ENCODE results near the gene DIAPH2. TPM values are rescaled to one million over a fixed set of nuclear protein-coding genes. Genes with fewer than 3 reads are reported as not detected.

Gene DIAPH2
- total and polyA plus RNA-seq, 4 donors = 7.2 to 57.6 (median 15.5) TPM

DNA sequence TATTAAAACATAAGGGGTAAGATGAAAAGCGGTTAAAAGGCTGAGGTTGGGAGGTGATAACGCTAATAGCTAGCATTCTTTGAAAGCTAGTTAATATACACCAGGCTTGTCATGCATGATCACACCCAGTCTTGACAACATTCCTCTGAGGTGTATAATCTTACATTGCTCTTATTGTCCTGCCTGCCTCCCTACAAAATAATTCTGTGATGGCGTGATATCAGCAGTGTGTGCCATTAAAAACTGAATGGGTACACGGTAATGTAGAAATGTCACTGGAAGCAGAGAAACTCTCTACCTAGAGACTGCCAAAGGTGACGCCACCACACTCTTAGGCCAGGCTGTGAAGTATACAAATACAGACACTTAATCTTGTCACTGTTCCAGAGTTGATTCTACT is 68.1 kb downstream of the DIAPH2 start:
- H3K27me3 ChIP-seq (ENCODE audit: control insufficient read depth in 3 of 3, insufficient read depth in 3 of 3, low read length in 2 of 3) = peaks cover 0 to 15% (median 5%) of the 10 kb centered on the region in 3 donors
- 76 to 99% methylated on average over 5 of the region's 5 CpGs for WGBS, 2 donors
- H3K9ac ChIP-seq (ENCODE audit: insufficient read depth in 1 of 2, low read length in 2 of 2) = no peak overlapping the region
- ATAC-seq (ENCODE audit: insufficient read depth, low FRiP score) = no peak
- no peak overlapping the region for H3K4me3 ChIP-seq
- H3K36me3 ChIP-seq (ENCODE audit: control insufficient read depth in 4 of 4, insufficient read depth in 4 of 4, low read length in 4 of 4) = peaks cover 0 to 3% (median 0%) of the 10 kb centered on the region in 4 donors
- H3K27ac ChIP-seq (ENCODE audit: low read depth in 1 of 2, low read length in 1 of 2) = no peak overlapping the region
- no peaks in the 10 kb centered on the region for H3K4me1 ChIP-seq (ENCODE audit: control insufficient read depth in 5 of 5, insufficient read depth in 5 of 5, low read length in 5 of 5)
- no peak for DNase-seq
- TF ChIP-seq, protein P1, sequence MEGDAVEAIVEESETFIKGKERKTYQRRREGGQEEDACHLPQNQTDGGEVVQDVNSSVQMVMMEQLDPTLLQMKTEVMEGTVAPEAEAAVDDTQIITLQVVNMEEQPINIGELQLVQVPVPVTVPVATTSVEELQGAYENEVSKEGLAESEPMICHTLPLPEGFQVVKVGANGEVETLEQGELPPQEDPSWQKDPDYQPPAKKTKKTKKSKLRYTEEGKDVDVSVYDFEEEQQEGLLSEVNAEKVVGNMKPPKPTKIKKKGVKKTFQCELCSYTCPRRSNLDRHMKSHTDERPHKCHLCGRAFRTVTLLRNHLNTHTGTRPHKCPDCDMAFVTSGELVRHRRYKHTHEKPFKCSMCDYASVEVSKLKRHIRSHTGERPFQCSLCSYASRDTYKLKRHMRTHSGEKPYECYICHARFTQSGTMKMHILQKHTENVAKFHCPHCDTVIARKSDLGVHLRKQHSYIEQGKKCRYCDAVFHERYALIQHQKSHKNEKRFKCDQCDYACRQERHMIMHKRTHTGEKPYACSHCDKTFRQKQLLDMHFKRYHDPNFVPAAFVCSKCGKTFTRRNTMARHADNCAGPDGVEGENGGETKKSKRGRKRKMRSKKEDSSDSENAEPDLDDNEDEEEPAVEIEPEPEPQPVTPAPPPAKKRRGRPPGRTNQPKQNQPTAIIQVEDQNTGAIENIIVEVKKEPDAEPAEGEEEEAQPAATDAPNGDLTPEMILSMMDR (IDR thresholded peaks at IDR 0.05; ENCODE audit: control extremely low read depth, extremely low read depth) = no peak
- H3K9me3 ChIP-seq (ENCODE audit: control insufficient read depth in 4 of 4, insufficient read depth in 3 of 4, low read length in 3 of 4) = no peaks in the 10 kb centered on the region

DNA sequence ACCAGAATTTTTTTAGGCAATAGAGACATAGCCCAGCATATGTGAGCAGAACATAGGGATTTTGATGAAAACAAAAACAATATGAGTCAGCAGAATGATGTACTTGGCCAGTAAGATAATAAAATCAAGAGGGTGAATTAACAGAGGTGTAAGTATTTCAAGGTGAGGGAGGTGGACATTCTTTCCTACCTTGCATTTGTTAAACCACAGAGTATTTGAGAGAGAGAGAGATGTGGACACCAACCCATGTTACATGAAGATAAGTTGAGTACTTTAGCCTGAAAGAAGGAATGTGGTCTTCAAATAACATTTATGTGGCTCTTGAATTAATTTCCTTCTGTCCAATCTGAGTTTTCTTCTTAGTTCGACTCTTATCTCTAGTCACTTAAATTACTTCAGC is 68.6 kb downstream of the DIAPH2 start:
- no peak for DNase-seq
- H3K9ac ChIP-seq (ENCODE audit: insufficient read depth in 1 of 2, low read length in 2 of 2) = no peak overlapping the region
- no peak overlapping the region for H3K27ac ChIP-seq (ENCODE audit: low read depth in 1 of 2, low read length in 1 of 2)
- H3K4me1 ChIP-seq (ENCODE audit: control insufficient read depth in 5 of 5, insufficient read depth in 5 of 5, low read length in 5 of 5) = no peaks in the 10 kb centered on the region
- H3K4me3 ChIP-seq = no peak overlapping the region
- peaks cover 0 to 15% (median 5%) of the 10 kb centered on the region in 3 donors for H3K27me3 ChIP-seq (ENCODE audit: control insufficient read depth in 3 of 3, insufficient read depth in 3 of 3, low read length in 2 of 3)
- H3K36me3 ChIP-seq (ENCODE audit: control insufficient read depth in 4 of 4, insufficient read depth in 4 of 4, low read length in 4 of 4) = peaks cover 0 to 3% (median 0%) of the 10 kb centered on the region in 4 donors
- H3K9me3 ChIP-seq (ENCODE audit: control insufficient read depth in 4 of 4, insufficient read depth in 3 of 4, low read length in 3 of 4) = no peaks in the 10 kb centered on the region
- no peak for ATAC-seq (ENCODE audit: insufficient read depth, low FRiP score)
- TF ChIP-seq, protein P1 (IDR thresholded peaks at IDR 0.05; ENCODE audit: control extremely low read depth, extremely low read depth) = no peak
- 68 to 83% methylated on average over 1 of the region's 1 CpG for WGBS, 2 donors

DNA sequence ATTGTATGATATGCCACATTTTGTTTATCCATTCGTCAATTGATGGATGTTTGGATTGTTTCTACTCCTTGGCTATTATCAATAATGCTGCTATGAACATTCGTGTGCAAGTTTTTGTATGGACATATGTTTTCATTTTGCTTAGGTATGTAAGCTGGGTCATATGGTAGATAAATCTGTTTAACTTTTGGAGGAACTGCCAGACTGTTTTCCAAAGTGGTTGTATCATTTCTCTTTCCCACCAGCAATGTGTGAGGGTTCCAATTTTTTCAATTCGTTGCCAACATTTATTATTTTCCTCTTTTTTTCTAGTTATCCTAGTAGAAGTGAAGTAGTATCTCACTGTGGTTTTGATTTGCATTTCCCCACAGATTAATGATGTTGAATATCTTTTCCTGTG is 71.8 kb downstream of the DIAPH2 start:
- TF ChIP-seq, protein P1 (IDR thresholded peaks at IDR 0.05; ENCODE audit: control extremely low read depth, extremely low read depth) = no peak
- no peaks in the 10 kb centered on the region for H3K4me1 ChIP-seq (ENCODE audit: control insufficient read depth in 5 of 5, insufficient read depth in 5 of 5, low read length in 5 of 5)
- H3K4me3 ChIP-seq = no peak overlapping the region
- H3K27me3 ChIP-seq (ENCODE audit: control insufficient read depth in 3 of 3, insufficient read depth in 3 of 3, low read length in 2 of 3) = peaks cover 0 to 14% (median 0%) of the 10 kb centered on the region in 3 donors
- H3K9me3 ChIP-seq (ENCODE audit: control insufficient read depth in 4 of 4, insufficient read depth in 3 of 4, low read length in 3 of 4) = no peaks in the 10 kb centered on the region
- DNase-seq (no peak), ATAC-seq (ENCODE audit: insufficient read depth, low FRiP score) (no peak)
- peaks cover 0 to 3% (median 0%) of the 10 kb centered on the region in 4 donors for H3K36me3 ChIP-seq (ENCODE audit: control insufficient read depth in 4 of 4, insufficient read depth in 4 of 4, low read length in 4 of 4)
- no peak overlapping the region for H3K27ac ChIP-seq (ENCODE audit: low read depth in 1 of 2, low read length in 1 of 2)
- H3K9ac ChIP-seq (ENCODE audit: insufficient read depth in 1 of 2, low read length in 2 of 2) = no peak overlapping the region
- 81 to 96% methylated on average over 3 of the region's 3 CpGs for WGBS, 2 donors

- no peak overlapping the region for H3K4me3 ChIP-seq
- H3K27me3 ChIP-seq (ENCODE audit: control insufficient read depth in 3 of 3, insufficient read depth in 3 of 3, low read length in 2 of 3) = peaks cover 0 to 19% (median 2%) of the 10 kb centered on the region in 3 donors
- TF ChIP-seq, protein P1 (IDR thresholded peaks at IDR 0.05; ENCODE audit: control extremely low read depth, extremely low read depth) = no peak
- no peaks in the 10 kb centered on the region for H3K4me1 ChIP-seq (ENCODE audit: control insufficient read depth in 5 of 5, insufficient read depth in 5 of 5, low read length in 5 of 5)
- no peak overlapping the region for H3K9ac ChIP-seq (ENCODE audit: insufficient read depth in 1 of 2, low read length in 2 of 2)
- no peak overlapping the region for H3K27ac ChIP-seq (ENCODE audit: low read depth in 1 of 2, low read length in 1 of 2)
- DNase-seq (no peak), ATAC-seq (ENCODE audit: insufficient read depth, low FRiP score) (no peak)
- H3K36me3 ChIP-seq (ENCODE audit: control insufficient read depth in 4 of 4, insufficient read depth in 4 of 4, low read length in 4 of 4) = no peaks in the 10 kb centered on the region
- 44 to 72% methylated on average over 4 of the region's 4 CpGs for WGBS, 2 donors
- H3K9me3 ChIP-seq (ENCODE audit: control insufficient read depth in 4 of 4, insufficient read depth in 3 of 4, low read length in 3 of 4) = no peaks in the 10 kb centered on the region
Measured at GRCh38 chrX:96761566-96761965, 76.9 kb downstream of the DIAPH2 start.
